ENCODE data around the gene FHIT.
"Not testable (repeated sequence)": the region's sequence is repeated elsewhere in the genome, so short reads cannot be mapped to it uniquely, and the experiment has no call there.

FHIT gene

DNA sequence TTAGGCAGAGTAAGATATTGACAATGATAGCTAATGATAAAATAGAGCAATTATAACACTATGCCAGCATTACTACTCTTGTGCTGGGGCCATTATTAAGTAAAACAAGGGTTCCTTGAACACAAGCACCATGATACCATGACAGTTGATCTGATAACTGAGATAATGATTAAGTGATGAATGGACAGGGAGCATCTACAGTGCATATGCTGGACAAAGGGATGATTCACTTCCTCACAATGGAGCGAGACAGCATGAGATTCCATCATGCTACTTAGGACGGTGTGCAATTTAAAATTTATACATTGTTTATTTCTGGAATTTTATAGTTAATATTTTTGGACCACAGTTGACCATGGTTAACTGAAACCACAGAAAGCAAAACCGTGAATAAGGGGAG is 156.6 kb downstream of the FHIT start:
- DNase-seq = no peak

DNA sequence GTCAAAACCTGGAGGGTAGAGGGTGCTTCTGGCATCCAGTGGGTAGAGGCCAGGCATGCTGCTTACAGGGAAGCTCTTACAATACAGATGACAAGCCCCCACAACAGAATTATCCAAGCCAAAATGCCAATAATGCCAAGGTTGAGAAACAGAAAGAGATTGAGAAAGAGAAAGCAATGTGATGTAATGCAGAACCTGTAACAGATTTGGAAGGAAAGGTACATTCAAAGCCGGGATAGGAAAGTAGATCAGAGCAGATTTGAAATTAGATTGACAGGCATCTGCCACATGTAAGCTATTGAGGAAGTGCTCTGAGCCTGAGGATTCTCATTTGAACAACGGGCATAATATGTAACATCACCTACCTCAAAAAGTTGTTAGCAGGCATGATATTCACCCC is 157.9 kb downstream of the FHIT start:
- no peak for DNase-seq

DNA sequence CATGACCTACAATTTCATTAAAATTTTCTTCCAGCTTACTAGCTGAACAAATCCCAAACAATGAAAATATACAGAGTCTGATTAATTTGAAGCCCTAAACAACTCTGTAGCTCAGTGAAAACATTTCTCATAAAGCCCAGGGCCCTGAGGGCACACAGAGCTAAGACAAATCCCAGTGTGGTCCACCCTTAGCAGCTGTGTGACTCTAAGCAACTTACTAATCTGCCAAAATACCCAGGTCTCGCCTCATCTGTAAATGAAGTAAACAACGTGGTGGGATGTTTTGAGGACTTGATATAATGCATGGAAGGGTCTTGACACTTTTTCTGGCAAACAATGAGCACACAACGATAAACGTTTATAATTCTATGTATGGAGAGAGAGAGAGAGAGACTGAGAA is 158.4 kb downstream of the FHIT start:
- no peak for DNase-seq

DNA sequence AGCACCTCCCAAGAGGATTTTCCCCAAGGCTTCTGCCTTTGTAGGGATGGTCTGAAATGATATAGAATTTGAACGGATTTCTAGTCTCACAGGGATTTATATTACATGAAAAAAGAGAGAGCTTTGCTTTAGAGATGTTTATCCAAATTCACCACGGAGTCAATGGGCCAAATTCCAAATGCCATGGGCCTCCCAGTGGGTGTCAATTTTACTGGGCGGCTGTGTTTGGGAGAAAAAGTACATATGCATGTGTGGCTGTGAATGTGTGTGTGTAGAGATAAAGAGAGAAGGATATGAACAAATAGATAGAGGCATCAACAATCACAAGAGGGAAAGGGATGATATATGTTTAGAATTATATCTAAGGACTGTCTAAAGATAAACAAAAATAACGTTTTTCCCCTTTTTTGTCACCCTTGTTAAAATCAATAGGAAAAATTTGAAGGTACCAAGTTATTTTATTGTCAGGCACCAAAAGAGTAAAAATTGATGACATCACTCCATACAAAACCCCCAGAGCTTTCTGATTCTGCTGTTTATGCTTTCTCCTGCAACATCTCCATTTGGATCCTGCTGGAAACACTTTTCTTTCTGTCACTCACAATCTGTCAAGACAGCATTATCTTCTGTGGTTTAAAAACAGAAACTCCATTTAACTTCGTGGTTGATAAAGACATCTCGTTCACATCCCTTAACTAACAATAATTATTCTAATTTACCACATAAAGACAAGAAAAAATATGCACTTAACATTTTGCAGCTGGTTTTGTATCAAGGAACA is 160.7 kb downstream of the FHIT start:
- no peak for DNase-seq

DNA sequence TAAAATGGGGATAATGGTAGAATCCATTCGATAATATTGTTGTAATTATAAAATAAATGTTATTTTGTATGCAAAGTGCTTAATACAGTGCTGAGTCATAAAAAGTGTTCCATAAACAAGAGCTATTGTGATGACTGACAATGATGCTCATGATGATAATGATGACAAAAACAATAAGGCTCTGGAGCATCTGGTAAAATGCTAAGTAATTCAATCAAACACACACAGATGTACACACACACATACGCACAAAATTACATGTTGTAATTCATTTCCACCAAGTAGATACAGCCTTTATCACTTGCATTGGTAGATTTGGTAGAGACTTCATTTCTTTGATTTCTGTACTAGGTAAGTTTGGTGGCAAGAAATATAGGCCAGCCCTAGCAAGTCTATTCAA is 163.8 kb downstream of the FHIT start:
- DNase-seq = no peak

DNA sequence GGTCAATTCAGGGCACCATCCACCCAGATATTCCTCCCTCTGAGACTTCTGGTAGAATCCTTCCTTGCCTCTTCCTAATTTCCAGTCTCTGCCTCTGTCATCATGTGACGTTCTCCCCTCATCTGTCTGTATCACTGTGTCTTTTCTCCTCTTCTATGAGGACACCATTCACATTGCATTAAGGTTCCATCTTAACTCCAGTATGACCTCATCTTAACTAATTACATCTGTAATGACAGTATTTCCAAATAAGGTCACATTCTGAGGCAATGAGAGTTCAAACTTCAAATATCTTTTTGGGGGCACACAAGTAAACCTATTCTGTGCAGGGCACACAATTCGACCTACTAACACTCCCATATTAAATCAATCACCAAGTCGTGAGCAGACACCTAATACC is 169.7 kb downstream of the FHIT start:
- no peak for DNase-seq

DNA sequence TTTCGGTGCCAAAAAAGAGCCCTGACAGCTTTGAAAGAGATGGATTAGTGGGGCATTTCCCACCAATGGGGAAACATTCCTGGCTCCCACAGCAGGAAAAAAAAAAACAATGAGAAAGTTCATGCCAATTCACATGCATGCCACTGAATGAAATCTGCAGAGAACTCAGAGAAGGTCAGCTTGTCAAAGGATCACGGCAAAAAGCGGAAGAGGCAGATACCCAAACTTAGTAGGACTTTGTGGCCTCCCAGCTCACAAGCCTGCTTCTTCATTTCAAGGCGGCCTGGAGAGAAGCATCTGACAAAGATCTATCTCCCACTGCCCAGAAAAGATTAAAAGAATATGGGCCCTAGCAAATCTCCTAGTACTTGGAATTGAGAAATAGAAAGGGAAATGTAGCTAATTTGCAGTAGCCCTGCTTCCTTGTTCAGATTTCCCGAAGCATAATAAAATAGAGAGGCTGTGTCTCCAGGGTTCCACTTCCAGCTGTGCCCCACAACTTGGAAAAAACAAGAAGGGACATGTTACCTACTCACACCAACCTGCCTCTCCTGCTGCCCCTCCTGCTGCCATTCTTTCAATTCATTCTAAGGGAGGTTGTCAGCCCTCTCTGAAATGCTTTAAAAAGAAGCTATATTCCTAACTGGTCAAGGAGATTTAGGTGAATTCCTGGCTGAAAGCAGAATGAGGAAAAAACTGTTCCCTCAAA is 170.4 kb downstream of the FHIT start:
- no peak for DNase-seq

DNA sequence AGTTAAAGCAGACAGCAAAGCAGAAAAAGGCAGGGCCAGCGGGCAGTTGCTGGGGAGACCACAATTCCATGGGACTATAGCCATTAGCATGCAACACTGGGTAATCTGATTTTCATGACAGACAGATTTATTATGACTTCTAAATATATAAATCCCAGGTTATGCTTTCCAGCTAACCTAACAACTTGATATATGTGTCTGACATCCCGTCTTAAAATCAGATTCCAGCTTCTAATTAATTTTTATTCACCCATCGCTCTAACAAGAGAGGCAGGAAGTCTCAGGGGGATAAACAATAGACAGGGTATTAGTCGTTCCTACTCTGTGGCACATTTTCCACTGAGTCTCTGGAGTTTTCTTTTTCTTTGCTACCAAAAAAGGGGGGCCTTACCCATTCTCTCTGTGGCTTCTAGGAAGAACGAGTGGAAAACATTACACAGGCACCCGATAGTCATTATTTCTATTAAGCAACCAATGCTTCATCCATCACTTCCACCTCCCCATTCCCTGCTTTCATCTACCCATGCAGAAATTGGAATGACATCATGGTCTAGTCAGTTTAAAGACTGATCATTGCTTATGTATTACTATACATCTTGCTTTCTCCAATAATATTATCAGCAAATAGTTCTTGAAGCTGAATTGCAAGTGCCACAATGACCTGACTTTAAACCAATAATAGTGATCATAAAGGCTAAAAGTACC is 173.1 kb downstream of the FHIT start:
- no peak for DNase-seq

DNA sequence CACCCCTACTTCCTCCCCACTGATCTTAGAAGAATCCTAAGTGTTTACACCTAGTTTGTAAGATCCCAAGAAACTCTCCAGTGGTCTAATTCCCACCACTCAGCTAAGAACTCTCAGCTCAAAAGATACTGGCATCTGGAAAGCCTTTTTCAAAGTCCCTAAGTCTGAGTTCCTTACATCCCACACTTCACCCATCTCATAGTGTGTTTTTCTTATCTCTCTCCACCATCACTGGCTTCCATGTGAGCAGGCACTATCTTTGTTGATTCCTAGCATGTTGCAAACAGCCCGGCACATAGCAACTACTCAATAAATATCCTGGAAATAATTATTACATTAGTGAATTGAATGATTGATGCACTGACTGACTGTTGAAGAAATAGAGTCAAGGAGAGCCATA is 173.7 kb downstream of the FHIT start:
- no peak for DNase-seq

DNA sequence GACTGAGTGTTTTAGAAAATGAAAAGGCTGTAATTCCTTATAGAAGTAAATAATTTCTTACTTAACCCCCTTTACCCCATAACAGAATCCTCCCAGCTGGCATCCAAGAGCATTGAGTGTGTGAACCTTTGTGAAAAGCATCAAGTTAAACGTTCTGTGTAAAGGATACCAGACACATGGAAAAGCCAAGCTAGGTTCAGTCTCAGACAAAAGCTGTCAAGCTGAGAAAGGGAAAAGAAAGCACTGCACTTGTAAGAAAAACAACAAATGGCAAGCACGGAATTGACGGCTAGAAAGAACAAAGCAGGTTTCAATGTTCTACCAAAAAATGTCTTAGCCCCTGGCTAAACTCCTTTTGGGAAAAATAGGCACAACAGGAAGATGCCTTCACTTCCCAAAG is 176.5 kb downstream of the FHIT start:
- DNase-seq = no peak

DNA sequence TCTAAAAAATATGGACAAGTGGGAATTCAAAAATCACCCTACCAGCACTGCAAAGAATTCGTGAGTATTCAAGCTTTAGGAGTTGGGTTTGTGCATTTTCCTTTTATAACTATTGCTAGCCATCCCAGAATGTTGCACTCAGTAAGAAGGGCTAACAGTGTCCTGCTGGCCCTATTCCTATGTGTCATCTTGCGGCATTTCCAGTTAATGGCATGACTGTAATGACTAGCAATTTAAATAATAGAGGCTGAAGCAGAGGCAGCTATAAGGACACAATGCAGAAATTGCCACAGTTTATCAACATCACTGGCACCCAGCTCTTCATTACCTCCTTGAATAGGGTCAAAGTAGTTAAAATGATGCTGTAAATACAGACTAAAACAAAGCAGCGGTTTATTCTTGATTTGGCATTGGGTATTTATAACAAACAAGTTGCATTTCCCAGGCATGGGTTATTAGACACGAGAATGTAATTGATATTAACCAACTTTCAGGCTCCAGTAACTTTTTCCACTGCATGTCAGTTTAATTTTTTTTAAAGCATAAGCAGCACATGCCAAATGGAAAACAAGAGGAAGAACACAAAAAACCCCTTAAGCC is 177.6 kb downstream of the FHIT start:
- DNase-seq = no peak

DNA sequence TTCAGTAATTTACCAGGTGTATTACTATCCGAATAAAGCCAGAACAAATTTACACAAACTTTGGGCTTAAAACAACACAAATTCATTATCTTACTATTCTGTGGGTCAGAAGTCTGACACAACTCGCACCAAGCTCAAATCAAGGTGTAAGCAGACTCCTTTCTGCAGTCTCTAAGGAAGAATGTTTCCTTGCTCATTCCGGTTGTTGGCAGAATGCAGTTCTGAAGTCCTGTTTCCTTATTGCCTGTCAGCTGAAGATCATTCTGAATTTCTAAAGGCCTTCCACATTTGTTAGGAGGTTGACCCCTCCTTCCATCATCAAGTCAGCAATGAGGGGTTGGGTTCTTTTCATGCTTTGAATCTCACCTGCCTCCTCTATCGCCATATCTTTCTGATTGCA is 183.2 kb downstream of the FHIT start:
- DNase-seq = no peak

DNA sequence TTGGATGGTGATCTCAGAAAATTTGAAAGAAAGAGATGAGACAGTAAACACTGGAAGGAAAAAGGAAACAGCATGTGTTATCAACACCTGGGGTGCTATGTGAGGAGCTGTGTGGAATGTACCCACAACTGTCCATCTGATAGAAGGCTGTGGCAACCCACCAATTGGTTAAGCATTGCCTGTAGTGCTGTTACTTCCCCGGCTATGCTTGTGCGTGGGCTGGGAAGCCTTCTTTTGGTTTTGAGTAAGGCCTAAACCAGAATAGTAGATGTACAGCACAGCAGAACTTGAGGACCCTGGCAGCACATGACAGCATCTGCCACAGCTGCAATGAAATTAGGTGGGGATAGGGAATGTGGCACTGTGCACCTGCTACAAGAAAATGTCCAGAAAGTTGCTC is 184.5 kb downstream of the FHIT start:
- DNase-seq = no peak

DNA sequence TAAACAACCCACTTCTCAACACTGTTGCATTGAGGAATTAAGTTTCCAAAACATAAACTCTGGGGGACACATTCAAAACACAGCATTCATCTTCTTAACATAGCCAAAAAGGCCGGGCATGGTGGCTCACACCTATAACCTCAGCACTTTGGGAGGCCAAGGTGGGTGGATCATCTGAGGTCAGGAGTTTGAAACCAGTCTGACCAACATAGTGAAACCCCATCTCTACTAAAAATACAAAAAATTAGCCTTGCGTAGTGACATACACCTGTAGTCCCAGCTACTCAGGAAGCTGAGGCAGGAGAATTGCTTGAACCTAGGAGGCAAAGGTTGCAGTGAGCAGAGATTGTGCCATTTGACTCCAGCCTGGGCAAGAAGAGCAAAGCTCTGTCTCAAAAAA is 185.0 kb downstream of the FHIT start:
- DNase-seq = not testable (repeated sequence)

DNA sequence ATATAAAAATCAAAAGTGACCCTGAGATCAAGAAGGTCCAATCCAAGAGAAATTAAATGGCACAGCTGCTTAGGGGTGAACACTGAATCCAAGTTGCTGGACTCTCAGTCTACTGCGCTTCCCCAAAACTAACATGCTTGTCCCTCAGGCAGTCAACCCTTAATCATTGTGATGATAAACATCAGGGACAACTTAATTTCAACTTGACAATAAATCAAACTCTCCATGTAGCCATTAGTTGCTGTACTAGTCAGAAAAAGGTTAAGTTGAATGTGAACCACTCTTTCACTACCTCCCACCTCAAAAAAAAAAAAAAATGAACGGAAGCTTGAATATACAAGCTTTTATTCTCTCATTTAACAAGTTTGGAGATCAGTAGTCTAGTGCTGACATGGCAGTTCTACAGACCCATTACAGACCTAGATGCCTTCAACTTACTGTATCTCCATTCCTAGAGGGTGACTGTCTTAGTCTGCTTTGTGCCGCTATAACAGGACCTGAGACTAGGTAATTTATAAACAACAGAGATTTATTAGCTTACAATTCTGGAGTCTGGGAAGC is 185.7 kb downstream of the FHIT start:
- no peak for DNase-seq

DNA sequence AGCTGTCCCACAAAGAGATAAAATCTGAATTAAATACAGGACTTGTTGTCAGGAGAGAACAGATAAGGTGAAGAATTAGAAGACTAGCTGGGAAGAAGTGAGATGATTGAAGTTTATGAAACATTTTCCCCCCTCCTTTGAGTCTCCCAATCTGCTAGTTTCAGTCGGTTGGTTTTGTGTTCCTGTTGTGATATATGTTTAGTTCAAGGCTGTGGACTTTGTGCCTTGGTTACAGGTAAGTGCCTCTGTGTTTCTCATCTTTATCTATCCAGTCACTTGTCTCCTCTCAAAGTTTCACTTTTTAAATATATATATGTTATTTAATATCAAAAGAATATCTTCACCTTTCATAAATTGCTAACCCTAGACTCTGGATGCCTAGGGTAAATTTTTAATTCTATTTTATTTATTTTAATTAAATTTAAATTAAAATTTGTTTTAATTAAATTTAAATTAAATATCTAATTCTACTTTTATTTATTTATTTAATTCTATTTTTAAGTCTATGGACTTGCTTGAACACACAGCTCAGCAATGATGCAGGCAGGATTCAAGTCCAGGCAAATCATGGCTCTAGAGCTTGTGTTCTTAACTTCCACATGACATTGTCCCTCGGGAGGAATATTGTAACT is 190.0 kb downstream of the FHIT start:
- no peak for DNase-seq

DNA sequence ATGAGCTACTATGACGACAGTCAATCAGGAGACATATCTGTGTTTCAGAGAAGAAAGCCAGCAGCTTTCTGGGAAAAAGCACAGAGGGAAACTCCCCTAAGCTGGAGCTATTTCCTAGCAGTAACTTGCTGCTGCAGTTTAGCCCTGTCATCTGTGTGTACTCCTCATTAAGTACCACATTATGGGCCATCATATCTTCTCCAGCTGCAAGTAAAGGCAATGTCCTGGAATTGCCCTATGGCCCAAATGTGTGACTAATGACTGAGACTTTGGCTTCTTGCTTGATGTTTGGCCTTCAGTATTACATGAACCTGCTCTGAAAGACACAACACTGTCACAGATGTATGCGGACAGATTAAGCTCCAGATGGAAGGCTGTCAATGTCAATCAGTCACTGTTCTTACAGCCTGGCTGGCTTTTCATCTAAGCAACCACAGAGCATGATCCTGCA is 190.8 kb downstream of the FHIT start:
- DNase-seq = no peak

DNA sequence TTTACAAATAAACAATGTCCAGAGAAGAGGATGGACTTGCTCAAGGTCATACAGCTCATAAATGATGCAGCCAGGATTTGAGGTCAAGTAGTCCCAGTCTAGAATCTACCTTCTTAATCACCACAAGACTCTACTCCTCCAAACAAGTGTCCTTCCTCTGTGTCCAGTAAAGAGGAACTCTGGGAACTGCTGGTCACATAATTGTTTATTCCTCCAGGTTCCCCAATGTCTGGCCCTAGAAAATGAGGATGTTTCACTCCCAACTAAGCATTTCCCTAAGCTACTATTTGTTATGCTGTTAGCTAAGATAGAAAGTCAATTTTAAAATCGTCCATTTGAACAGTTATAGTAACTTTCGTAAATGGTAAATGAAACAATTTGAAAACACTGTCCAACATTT is 192.4 kb downstream of the FHIT start:
- DNase-seq = no peak

DNA sequence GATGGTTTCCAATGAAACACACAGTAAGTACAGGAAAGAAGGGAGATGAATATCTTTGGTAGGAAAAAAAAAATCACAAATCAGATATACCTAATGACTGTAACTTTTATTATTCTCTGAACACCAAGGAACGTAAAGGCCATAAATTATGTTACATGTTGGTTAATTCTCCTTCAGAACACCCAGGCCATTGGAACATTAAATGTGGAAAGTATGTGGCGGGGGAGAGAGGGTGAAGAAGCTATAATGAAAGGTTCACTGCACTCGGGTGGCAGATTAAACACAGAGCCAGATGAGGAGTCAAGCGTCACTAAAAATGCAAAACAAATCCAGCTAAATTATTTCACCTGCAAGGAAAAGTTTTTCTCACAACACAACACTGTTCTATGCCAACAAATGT is 193.8 kb downstream of the FHIT start:
- no peak for DNase-seq

DNA sequence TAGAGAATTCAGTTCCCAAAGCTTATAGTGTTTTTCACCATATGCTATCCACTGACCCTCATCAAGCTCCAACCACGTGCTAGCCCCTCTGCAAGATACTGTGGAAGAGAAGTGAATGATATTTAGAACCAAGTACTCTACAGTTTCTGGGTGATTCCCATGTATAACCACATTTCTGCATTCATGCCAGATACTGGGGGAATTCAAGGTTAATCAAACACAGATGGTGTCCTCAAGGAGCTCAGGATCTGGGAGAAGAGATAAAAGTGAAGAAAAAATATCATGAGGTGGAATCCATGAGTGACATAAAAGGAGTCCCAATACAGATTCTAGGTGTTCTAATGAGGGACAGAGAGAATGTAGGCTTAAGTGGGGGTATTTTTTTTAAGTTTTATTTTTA is 195.8 kb downstream of the FHIT start:
- no peak for DNase-seq

DNA sequence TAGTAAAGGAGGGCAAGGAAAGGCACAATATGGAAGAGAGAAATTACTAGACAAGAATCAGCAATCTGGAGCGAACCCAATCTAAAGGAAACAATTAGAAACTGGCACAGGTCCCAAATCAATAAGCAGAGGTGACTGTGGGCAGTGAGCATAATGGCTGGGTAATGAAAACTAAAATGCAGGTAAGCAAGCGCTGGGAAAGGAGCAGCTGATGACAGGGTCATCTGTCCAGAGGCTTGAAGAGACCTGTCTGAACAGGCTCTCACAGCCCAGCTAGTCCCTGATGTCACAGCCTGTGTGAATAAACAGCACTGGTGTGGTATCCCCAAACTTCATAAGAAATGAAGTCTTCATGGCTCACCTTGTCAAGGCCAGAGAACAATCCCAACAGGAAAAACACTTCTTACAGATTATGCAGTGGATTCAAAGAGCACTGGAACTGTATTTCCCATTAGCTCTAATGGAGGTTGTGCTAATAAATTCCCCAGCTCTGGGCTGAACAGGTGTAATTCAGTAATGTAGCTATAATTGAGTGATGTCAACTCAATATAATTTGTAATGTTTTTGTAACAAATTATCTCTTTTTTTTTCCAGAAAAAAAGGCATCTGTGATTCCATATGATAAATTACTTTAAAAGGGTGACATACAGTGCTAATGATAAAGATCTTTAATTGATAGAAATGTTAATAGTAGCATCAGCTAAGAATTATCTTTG is 197.3 kb downstream of the FHIT start:
- no peak for DNase-seq

DNA sequence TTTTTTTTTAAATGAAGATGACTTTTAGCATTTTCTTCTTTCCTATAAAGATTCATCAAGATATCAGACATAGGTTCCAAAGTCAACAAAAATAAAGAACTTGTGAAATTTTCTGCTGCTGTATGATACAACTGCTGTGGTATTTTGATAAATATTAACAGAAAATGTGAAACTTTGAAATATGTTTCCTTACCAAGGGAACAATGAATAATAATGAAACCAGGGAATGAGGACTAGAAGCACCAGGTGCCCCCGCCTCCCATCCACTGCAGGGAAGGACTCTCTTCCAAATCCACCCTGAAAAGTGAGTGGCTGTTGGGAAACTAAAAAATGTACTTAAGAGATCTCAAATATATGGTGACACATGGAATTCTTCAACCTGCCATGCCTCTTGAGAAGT is 198.4 kb downstream of the FHIT start:
- no peak for DNase-seq

Measured in EL (cell line).